Small intestine (tissue), 7 donors: ENCODE results near the gene ANKRD44. TPM values are rescaled to one million over a fixed set of nuclear protein-coding genes. Genes with fewer than 3 reads are reported as not detected.

Experiments used
- DNase-seq, 2 donors: peaks; one replicate each; pipeline versions ENCODE4 v3.0.0 to v3.0.0-alpha.2; 2013
- FAIRE-seq: peaks from 2 replicates; lab custom pipeline; 2012; peaks lifted over from hg19 to GRCh38; lab: Jason Lieb, UNC
- H3K27ac ChIP-seq, 3 donors: one replicate each; pipeline ENCODE4 v1.5.1; 2013; ENCODE audit warnings: low read length in 2 of 3, mild to moderate bottlenecking in 2 of 3, control low read depth in 1 of 3, inconsistent platforms in 1 of 3, low read depth in 1 of 3, moderate library complexity in 1 of 3
- H3K27me3 ChIP-seq, 3 donors: one replicate each; pipeline ENCODE4 v1.6.1; 2013; ENCODE audit warnings: low read length in 3 of 3, inconsistent platforms in 1 of 3; ENCODE audit not compliant: control insufficient read depth in 3 of 3, insufficient read depth in 3 of 3
- H3K36me3 ChIP-seq, 3 donors: one replicate each; pipeline ENCODE4 v1.6.1; 2013; ENCODE audit warnings: low read length in 3 of 3, inconsistent platforms in 1 of 3, low read depth in 1 of 3, mild to moderate bottlenecking in 1 of 3, moderate library complexity in 1 of 3; ENCODE audit not compliant: control insufficient read depth in 3 of 3, insufficient read depth in 2 of 3
- H3K4me1 ChIP-seq, 3 donors: one replicate each; pipeline ENCODE4 v1.6.1; 2013; ENCODE audit warnings: low read length in 2 of 3, inconsistent platforms in 1 of 3, low read depth in 1 of 3, mild to moderate bottlenecking in 1 of 3, moderate library complexity in 1 of 3; ENCODE audit not compliant: control insufficient read depth in 3 of 3, insufficient read depth in 2 of 3
- H3K4me3 ChIP-seq, 3 donors: one replicate each; pipeline ENCODE4 v1.5.1; 2013; ENCODE audit warnings: low read length in 3 of 3, control low read depth in 1 of 3, inconsistent platforms in 1 of 3, low read depth in 1 of 3, mild to moderate bottlenecking in 1 of 3, moderate library complexity in 1 of 3
- H3K9me3 ChIP-seq, 2 donors: one replicate each; pipeline ENCODE4 v1.6.1; 2013; ENCODE audit warnings: low read depth in 1 of 2, low read length in 1 of 2; ENCODE audit not compliant: control insufficient read depth in 2 of 2, insufficient read depth in 1 of 2
- WGBS, 3 donors: extraction: QIAGEN DNeasy Blood & Tissue Kit; methylation state at CpG; one replicate each; pipeline ENCODE4 v1.1.7; 2013; 5-methylcytosine and 5-hydroxymethylcytosine counted together
- polyA plus RNA-seq, 4 donors: library from polyadenylated mRNA; stranded (reverse) in 3 of 4; unstranded in 1 of 4; fragments of 200-250 nt in 3 of 4; fragments of 120-200 nt in 1 of 4; gene quantifications; one replicate each; pipeline versions ENCODE4 v1.2.1 to v1.2.3, GENCODE V29; 2013
- donor health status: healthy with polysubstance abuse.
- donor health status: control.
- donor health status: control.
- donor health status: Bipolar disorder and iron deficiency.
- donor health status: healthy.

Gene ANKRD44
- polyA plus RNA-seq, 4 donors: 0.89 to 5.2 (median 1.7) TPM

- Histone ChIP-seq H3K27ac (no peak overlapping the region), H3K4me3 (no peak overlapping the region), H3K36me3 (peaks cover 0 to 2% (median 0%) of the 10 kb centered on the region in 3 donors), H3K27me3 (no peaks in the 10 kb centered on the region), H3K9me3 (no peaks in the 10 kb centered on the region), H3K4me1 (no peaks in the 10 kb centered on the region)
- DNase-seq (no peak), FAIRE-seq (no peak)
- 88 to 95% (median 90%) methylated on average over 10 of the region's 10 CpGs for WGBS, 3 donors
These were observed 121.0 kb downstream of the ANKRD44 start for GRCh38 chr2:197189426-197190099.

- Histone ChIP-seq H3K27me3 (no peaks in the 10 kb centered on the region), H3K27ac (no peak overlapping the region), H3K9me3 (no peaks in the 10 kb centered on the region), H3K4me1 (no peaks in the 10 kb centered on the region), H3K4me3 (no peak overlapping the region), H3K36me3 (peaks cover 0 to 2% (median 0%) of the 10 kb centered on the region in 3 donors)
- DNase-seq (no peak), FAIRE-seq (no peak)
- 86 to 100% (median 89%) methylated on average over 1 of the region's 1 CpG for WGBS, 3 donors
These were observed 124.9 kb downstream of the ANKRD44 start for GRCh38 chr2:197185676-197186075.

- no peaks in the 10 kb centered on the region for H3K4me1 ChIP-seq
- no peaks in the 10 kb centered on the region for H3K9me3 ChIP-seq
- H3K27me3 ChIP-seq: no peaks in the 10 kb centered on the region
- no peak for DNase-seq
- no peak for FAIRE-seq
- peaks cover 0 to 2% (median 0%) of the 10 kb centered on the region in 3 donors for H3K36me3 ChIP-seq
- H3K4me3 ChIP-seq: no peak overlapping the region
- WGBS, 3 donors: 77 to 88% (median 85%) methylated on average over 6 of the region's 6 CpGs
- no peak overlapping the region for H3K27ac ChIP-seq
These were observed 125.5 kb downstream of the ANKRD44 start for GRCh38 chr2:197184959-197185586.

- no peaks in the 10 kb centered on the region for H3K9me3 ChIP-seq
- no peaks in the 10 kb centered on the region for H3K27me3 ChIP-seq
- H3K4me3 ChIP-seq: no peak overlapping the region
- no peak overlapping the region for H3K27ac ChIP-seq
- DNase-seq (no peak), FAIRE-seq (no peak)
- H3K4me1 ChIP-seq: no peaks in the 10 kb centered on the region
- H3K36me3 ChIP-seq: peaks cover 0 to 2% (median 0%) of the 10 kb centered on the region in 3 donors
These were observed 127.2 kb downstream of the ANKRD44 start for GRCh38 chr2:197183355-197183754.

- FAIRE-seq: no peak
- WGBS, 3 donors: 96 to 100% (median 97%) methylated on average over 1 of the region's 1 CpG
- DNase-seq: no peak
- Histone ChIP-seq H3K36me3 (peaks cover 0 to 2% (median 0%) of the 10 kb centered on the region in 3 donors), H3K9me3 (no peaks in the 10 kb centered on the region), H3K27ac (no peak overlapping the region), H3K4me1 (no peaks in the 10 kb centered on the region), H3K27me3 (no peaks in the 10 kb centered on the region), H3K4me3 (no peak overlapping the region)
These were observed 127.9 kb downstream of the ANKRD44 start for GRCh38 chr2:197182668-197183067.

- FAIRE-seq (no peak), DNase-seq (no peak)
- Histone ChIP-seq H3K9me3 (no peaks in the 10 kb centered on the region), H3K27ac (no peak overlapping the region), H3K36me3 (peaks cover 0 to 2% (median 0%) of the 10 kb centered on the region in 3 donors), H3K4me3 (no peak overlapping the region), H3K4me1 (no peaks in the 10 kb centered on the region), H3K27me3 (no peaks in the 10 kb centered on the region)
- WGBS, 3 donors: 72 to 76% (median 73%) methylated on average over 5 of the region's 5 CpGs
These were observed 129.1 kb downstream of the ANKRD44 start for GRCh38 chr2:197181491-197181890.

GRCh38 chr2:197179744-197180498 lies 130.7 kb downstream of the ANKRD44 start:
- 61 to 78% (median 70%) methylated on average over 12 of the region's 12 CpGs for WGBS, 3 donors
- no peak for FAIRE-seq
- Histone ChIP-seq H3K9me3 (no peaks in the 10 kb centered on the region), H3K36me3 (no peaks in the 10 kb centered on the region), H3K27me3 (no peaks in the 10 kb centered on the region), H3K4me3 (no peak overlapping the region), H3K4me1 (no peaks in the 10 kb centered on the region), H3K27ac (no peak overlapping the region)
- no peak for DNase-seq

- 0% methylated on average over 1 of the region's 1 CpG for WGBS, 3 donors
- no peaks in the 10 kb centered on the region for H3K27me3 ChIP-seq
- H3K4me3 ChIP-seq: no peak overlapping the region
- DNase-seq (no peak), FAIRE-seq (no peak)
- no peaks in the 10 kb centered on the region for H3K4me1 ChIP-seq
- no peaks in the 10 kb centered on the region for H3K9me3 ChIP-seq
- no peaks in the 10 kb centered on the region for H3K36me3 ChIP-seq
- no peak overlapping the region for H3K27ac ChIP-seq
These were observed 134.1 kb downstream of the ANKRD44 start for GRCh38 chr2:197176522-197176921.
